VCaP (cell line): ENCODE measurements around the gene CNN3.

Experiments
- H3K27ac ChIP-seq: fragments of 450-650 bp; 2 replicates; pipeline ENCODE4 v1.5.1; 2017
- CTCF ChIP-seq: fragments of 450-650 bp; conservative IDR thresholded peaks from 2 replicates; pipeline ENCODE4 v1.5.1; 2017; ENCODE audit warnings: mild to moderate bottlenecking, moderate library complexity

The CNN3 gene

GRCh38 chr1:94919241-94920030 lies 7.5 kb downstream of the CNN3 start:
- TF ChIP-seq CTCF: no peak
- peak overlapping the region; percentile 83 for H3K27ac ChIP-seq

GRCh38 chr1:94917251-94917650 lies 9.7 kb downstream of the CNN3 start:
- TF ChIP-seq CTCF: no peak

GRCh38 chr1:94912263-94913184 lies 14.4 kb downstream of the CNN3 start:
- no peak overlapping the region for H3K27ac ChIP-seq

More at GRCh38 chr1:94917251-94917650, 9.7 kb downstream of the CNN3 start:
- H3K27ac ChIP-seq: no peak overlapping the region

GRCh38 chr1:94909486-94909885 lies 17.4 kb downstream of the CNN3 start:
- TF ChIP-seq CTCF: no peak
- H3K27ac ChIP-seq: no peak overlapping the region

More at GRCh38 chr1:94912263-94913184, 14.4 kb downstream of the CNN3 start:
- TF ChIP-seq CTCF: no peak

- TF ChIP-seq CTCF: no peak
- no peak overlapping the region for H3K27ac ChIP-seq
Measured at GRCh38 chr1:94908965-94909364, 17.9 kb downstream of the CNN3 start.

- TF ChIP-seq CTCF: no peak
Measured at GRCh38 chr1:94908190-94908589, 18.7 kb downstream of the CNN3 start.

GRCh38 chr1:94907136-94907535 lies 19.8 kb downstream of the CNN3 start:
- H3K27ac ChIP-seq: no peak overlapping the region
- TF ChIP-seq CTCF: no peak

More at GRCh38 chr1:94908190-94908589, 18.7 kb downstream of the CNN3 start:
- no peak overlapping the region for H3K27ac ChIP-seq
